ENCODE data around the gene TSC22D2. TPM values are rescaled to one million over a fixed set of nuclear protein-coding genes. Genes with fewer than 3 reads are reported as not detected.

TSC22D2 gene
- total RNA-seq, 2 donors from 2014 or later = 37.8 to 51.6 TPM

DNA sequence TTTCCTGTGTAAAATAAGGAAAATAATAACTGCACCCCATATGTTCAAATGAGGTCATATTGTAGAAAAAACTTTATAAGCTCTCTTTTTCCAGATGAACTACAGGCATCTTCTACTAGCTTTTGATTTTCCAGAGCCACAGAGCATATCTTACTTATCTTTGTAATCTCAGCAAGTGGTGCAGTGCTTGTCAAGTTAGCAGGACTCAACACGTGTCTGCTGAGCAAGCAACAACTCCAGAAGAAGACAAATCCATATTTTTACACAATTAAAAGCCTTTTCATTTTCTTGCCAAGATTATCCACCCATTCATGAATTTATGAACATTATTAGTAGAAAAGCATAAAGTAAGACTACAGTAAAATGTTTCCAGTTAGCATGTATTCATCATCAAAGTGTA is 14.4 kb upstream of the TSC22D2 start:
- H3K36me3 Mint-ChIP-seq (ENCODE audit: low read depth) = peaks cover under 1% of the 10 kb centered on the region

DNA sequence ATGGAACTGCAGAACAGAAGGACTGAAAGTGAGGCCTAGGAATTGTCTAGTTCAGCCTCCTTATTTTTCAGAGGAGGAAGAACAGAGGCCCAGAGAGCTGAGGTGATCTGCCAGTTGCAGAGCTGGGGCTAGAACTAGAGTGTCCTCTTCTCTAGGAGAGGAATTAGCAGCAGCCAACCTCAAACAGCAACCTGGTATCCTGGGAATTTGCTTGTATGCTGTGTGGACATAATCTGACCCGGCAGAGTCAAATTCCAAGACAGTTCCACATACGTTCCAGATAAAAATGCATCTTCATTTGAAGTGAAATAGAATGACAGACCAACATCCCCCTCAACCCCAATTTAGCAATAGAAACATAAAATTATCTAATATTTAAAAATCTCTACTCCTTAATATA is 13.5 kb upstream of the TSC22D2 start:
- Mint-ChIP-seq H3K27me3 (peaks cover 7% of the 10 kb centered on the region), H3K4me3 (no peak overlapping the region), H3K4me1 (no peaks in the 10 kb centered on the region), H3K27ac (no peak overlapping the region), H3K36me3 (ENCODE audit: low read depth) (peaks cover 2% of the 10 kb centered on the region)
- ATAC-seq = no peak
- H3K9me3 ChIP-seq (ENCODE audit: control insufficient read depth, low read length, poor library complexity, severe bottlenecking) = no peaks in the 10 kb centered on the region
- DNase-seq = no peak

More for the DNA sequence above, 14.4 kb upstream of the TSC22D2 start:
- Mint-ChIP-seq H3K4me1 (no peaks in the 10 kb centered on the region), H3K4me3 (no peak overlapping the region), H3K27ac (no peak overlapping the region), H3K27me3 (peaks cover 2% of the 10 kb centered on the region)
- ATAC-seq (no peak), DNase-seq (no peak)
- H3K9me3 ChIP-seq (ENCODE audit: control insufficient read depth, low read length, poor library complexity, severe bottlenecking) = no peaks in the 10 kb centered on the region

- no peaks in the 10 kb centered on the region for H3K9me3 ChIP-seq (ENCODE audit: control insufficient read depth, low read length, poor library complexity, severe bottlenecking)
- no peak for DNase-seq
- Mint-ChIP-seq H3K27ac (no peak overlapping the region), H3K4me3 (no peak overlapping the region), H3K36me3 (ENCODE audit: low read depth) (peaks cover 2% of the 10 kb centered on the region), H3K27me3 (peaks cover 7% of the 10 kb centered on the region), H3K4me1 (no peaks in the 10 kb centered on the region)
- no peak for ATAC-seq
Measured at GRCh38 chr3:150396491-150396890, 11.6 kb upstream of the TSC22D2 start.

GRCh38 chr3:150396956-150397550 is 11.0 kb upstream of the TSC22D2 start:
- no peak overlapping the region for H3K4me3 Mint-ChIP-seq
- H3K9me3 ChIP-seq (ENCODE audit: control insufficient read depth, low read length, poor library complexity, severe bottlenecking) = no peaks in the 10 kb centered on the region
- H3K36me3 Mint-ChIP-seq (ENCODE audit: low read depth) = peaks cover 2% of the 10 kb centered on the region
- DNase-seq (no peak), ATAC-seq (no peak)
- peaks cover 7% of the 10 kb centered on the region for H3K27me3 Mint-ChIP-seq
- no peak overlapping the region for H3K27ac Mint-ChIP-seq
- H3K4me1 Mint-ChIP-seq = no peaks in the 10 kb centered on the region

GRCh38 chr3:150399060-150399459 is 9.0 kb upstream of the TSC22D2 start:
- H3K27ac Mint-ChIP-seq = peak overlapping the region; percentile 12
- ATAC-seq (no peak), DNase-seq (no peak)
- no peak overlapping the region for H3K4me3 Mint-ChIP-seq
- no peaks in the 10 kb centered on the region for H3K9me3 ChIP-seq (ENCODE audit: control insufficient read depth, low read length, poor library complexity, severe bottlenecking)
- H3K36me3 Mint-ChIP-seq (ENCODE audit: low read depth) = peaks cover 2% of the 10 kb centered on the region
- H3K27me3 Mint-ChIP-seq = peaks cover 7% of the 10 kb centered on the region
- H3K4me1 Mint-ChIP-seq = peaks cover 2% of the 10 kb centered on the region

- no peak for ATAC-seq
- no peaks in the 10 kb centered on the region for H3K9me3 ChIP-seq (ENCODE audit: control insufficient read depth, low read length, poor library complexity, severe bottlenecking)
- Mint-ChIP-seq H3K4me1 (peaks cover 2% of the 10 kb centered on the region), H3K27me3 (peaks cover 7% of the 10 kb centered on the region), H3K36me3 (ENCODE audit: low read depth) (peaks cover 2% of the 10 kb centered on the region), H3K4me3 (no peak overlapping the region), H3K27ac (no peak overlapping the region)
- DNase-seq = no peak
Measured at GRCh38 chr3:150401285-150401684, 6.8 kb upstream of the TSC22D2 start.

DNA sequence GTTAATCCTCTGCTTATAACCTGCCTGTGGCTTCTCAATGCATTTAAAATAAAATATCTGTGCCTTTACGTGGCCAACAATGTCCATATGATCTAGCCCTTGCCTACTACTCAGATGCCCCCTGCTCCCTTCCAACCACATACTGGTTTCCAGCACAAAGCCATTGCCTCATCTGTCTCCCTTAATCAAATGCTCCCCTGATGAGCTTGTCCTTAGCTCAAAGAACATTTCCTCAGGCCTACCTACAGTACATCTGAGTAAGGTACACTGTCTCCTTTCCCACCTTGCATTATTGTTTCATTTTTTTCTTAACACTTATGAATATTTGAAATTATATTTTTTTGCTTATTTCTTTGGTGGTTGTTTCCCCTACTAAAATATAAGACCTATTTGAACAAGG is 5.9 kb upstream of the TSC22D2 start:
- no peak overlapping the region for H3K4me3 Mint-ChIP-seq
- ATAC-seq = no peak
- H3K9me3 ChIP-seq (ENCODE audit: control insufficient read depth, low read length, poor library complexity, severe bottlenecking) = no peaks in the 10 kb centered on the region
- peaks cover 2% of the 10 kb centered on the region for H3K4me1 Mint-ChIP-seq
- H3K36me3 Mint-ChIP-seq (ENCODE audit: low read depth) = peaks cover 2% of the 10 kb centered on the region
- no peak overlapping the region for H3K27ac Mint-ChIP-seq
- DNase-seq = no peak
- peaks cover 7% of the 10 kb centered on the region for H3K27me3 Mint-ChIP-seq

- Mint-ChIP-seq H3K36me3 (ENCODE audit: low read depth) (no peaks in the 10 kb centered on the region), H3K27ac (no peak overlapping the region), H3K27me3 (peaks cover 2% of the 10 kb centered on the region), H3K4me1 (peaks cover 7% of the 10 kb centered on the region), H3K4me3 (no peak overlapping the region)
- DNase-seq (no peak), ATAC-seq (no peak)
- no peaks in the 10 kb centered on the region for H3K9me3 ChIP-seq (ENCODE audit: control insufficient read depth, low read length, poor library complexity, severe bottlenecking)
Measured at GRCh38 chr3:150404023-150404422, 4.1 kb upstream of the TSC22D2 start.

- no peaks in the 10 kb centered on the region for H3K36me3 Mint-ChIP-seq (ENCODE audit: low read depth)
- H3K4me3 Mint-ChIP-seq = peak overlapping the region; percentile 97
- no peaks in the 10 kb centered on the region for H3K27me3 Mint-ChIP-seq
- DNase-seq = no peak
- peak overlapping the region; percentile 87 for H3K27ac Mint-ChIP-seq
- no peaks in the 10 kb centered on the region for H3K9me3 ChIP-seq (ENCODE audit: control insufficient read depth, low read length, poor library complexity, severe bottlenecking)
- peaks cover 21% of the 10 kb centered on the region for H3K4me1 Mint-ChIP-seq
- ATAC-seq = no peak
Measured at GRCh38 chr3:150407051-150407807, 869 bp upstream of the TSC22D2 start.

DNA sequence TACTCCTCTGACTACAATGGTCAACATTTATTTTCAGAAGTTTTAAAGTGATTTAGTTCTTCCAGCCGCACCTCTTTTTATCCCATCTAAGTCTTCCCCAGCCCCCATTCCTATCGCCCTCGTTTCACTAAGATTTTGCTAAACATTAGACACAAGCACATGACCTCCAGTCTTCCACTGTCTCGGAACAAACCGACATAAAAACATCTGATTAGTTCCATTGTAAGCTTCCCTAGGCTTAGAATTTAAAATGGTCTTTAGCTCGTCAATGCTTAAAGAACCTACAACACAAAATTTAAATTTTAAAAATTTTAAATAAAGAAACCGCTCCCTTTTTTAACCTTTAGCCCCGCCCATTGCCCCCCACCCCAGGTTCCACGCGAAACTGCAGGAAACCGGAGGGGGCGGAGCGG is 284 bp upstream of the TSC22D2 start:
- no peaks in the 10 kb centered on the region for H3K27me3 Mint-ChIP-seq
- peak overlapping the region; percentile 97 for H3K4me3 Mint-ChIP-seq

GRCh38 chr3:150409125-150409511 is 1.0 kb downstream of the TSC22D2 start:
- Mint-ChIP-seq H3K36me3 (ENCODE audit: low read depth) (no peaks in the 10 kb centered on the region), H3K27me3 (no peaks in the 10 kb centered on the region), H3K4me3 (peak overlapping the region; percentile 97), H3K4me1 (peaks cover 32% of the 10 kb centered on the region), H3K27ac (peak overlapping the region; percentile 87)
- DNase-seq (peak in 1 of 3 donors; percentile 18), ATAC-seq (no peak)
- no peaks in the 10 kb centered on the region for H3K9me3 ChIP-seq (ENCODE audit: control insufficient read depth, low read length, poor library complexity, severe bottlenecking)

More for the DNA sequence above, 284 bp upstream of the TSC22D2 start:
- ATAC-seq = peak; percentile 3
- no peaks in the 10 kb centered on the region for H3K9me3 ChIP-seq (ENCODE audit: control insufficient read depth, low read length, poor library complexity, severe bottlenecking)
- Mint-ChIP-seq H3K27ac (peak overlapping the region; percentile 87), H3K4me1 (peaks cover 26% of the 10 kb centered on the region), H3K36me3 (ENCODE audit: low read depth) (no peaks in the 10 kb centered on the region)
- no peak for DNase-seq

DNA sequence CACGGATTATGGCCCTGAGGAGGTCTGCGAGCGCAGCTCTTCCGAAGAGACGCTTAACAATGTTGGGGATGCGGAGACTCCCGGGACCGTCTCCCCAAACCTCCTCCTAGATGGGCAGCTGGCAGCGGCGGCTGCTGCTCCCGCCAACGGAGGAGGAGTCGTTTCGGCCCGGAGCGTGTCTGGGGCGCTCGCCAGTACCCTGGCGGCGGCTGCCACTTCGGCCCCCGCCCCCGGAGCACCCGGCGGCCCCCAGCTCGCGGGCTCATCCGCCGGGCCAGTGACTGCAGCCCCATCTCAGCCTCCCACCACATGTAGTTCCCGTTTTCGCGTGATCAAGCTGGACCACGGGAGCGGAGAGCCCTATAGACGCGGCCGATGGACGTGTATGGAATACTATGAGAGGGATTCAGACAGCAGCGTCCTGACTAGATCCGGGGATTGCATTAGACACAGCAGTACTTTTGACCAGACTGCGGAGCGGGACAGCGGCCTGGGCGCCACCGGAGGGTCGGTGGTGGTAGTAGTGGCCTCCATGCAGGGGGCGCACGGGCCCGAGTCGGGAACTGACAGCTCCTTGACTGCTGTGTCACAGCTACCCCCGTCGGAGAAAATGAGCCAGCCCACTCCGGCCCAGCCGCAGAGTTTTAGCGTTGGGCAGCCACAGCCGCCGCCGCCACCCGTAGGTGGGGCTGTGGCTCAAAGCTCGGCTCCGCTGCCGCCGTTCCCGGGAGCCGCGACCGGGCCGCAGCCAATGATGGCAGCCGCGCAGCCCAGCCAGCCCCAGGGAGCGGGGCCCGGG is 1.6 kb downstream of the TSC22D2 start:
- H3K4me3 Mint-ChIP-seq = peak overlapping the region; percentile 97
- H3K4me1 Mint-ChIP-seq = peaks cover 36% of the 10 kb centered on the region
- peak overlapping the region; percentile 87 for H3K27ac Mint-ChIP-seq
- H3K36me3 Mint-ChIP-seq (ENCODE audit: low read depth) = no peaks in the 10 kb centered on the region
- H3K27me3 Mint-ChIP-seq = no peaks in the 10 kb centered on the region
- DNase-seq = peak; percentile 51 to 61 (median 52)
- peak; percentile 15 for ATAC-seq
- no peaks in the 10 kb centered on the region for H3K9me3 ChIP-seq (ENCODE audit: control insufficient read depth, low read length, poor library complexity, severe bottlenecking)
